ENCODE results near the gene EPB41L4A.
A peak's percentile ranks its signal among the peaks of the same experiment; 100 is the strongest.

The EPB41L4A gene

GRCh38 chr5:112419164-112419985, at the start of gene EPB41L4A (continued):
- TF ChIP-seq ZNF184 (tag by site-specific recombination; IDR thresholded peaks at IDR 0.05) (no peak), ZNF621 (tag by site-specific recombination; IDR thresholded peaks at IDR 0.05) (no peak), YY1 (tag by site-specific recombination; IDR thresholded peaks at IDR 0.05) (no peak), ZNF549 (tag by site-specific recombination; IDR thresholded peaks at IDR 0.05) (no peak), ZNF660 (tag by site-specific recombination; IDR thresholded peaks at IDR 0.05) (peak; percentile 21; the same call in 1 of the 2 replicates), ZNF560 (tag by site-specific recombination; IDR thresholded peaks at IDR 0.05; ENCODE audit: borderline replicate concordance) (no peak), ZNF155 (tag by site-specific recombination; IDR thresholded peaks at IDR 0.05) (no peak), ZSCAN18 (tag by site-specific recombination; IDR thresholded peaks at IDR 0.05) (no peak), GLI4 (tag by site-specific recombination; IDR thresholded peaks at IDR 0.05) (no peak), ZNF561 (tag by site-specific recombination; IDR thresholded peaks at IDR 0.05; ENCODE audit: borderline replicate concordance) (no peak), ZNF843 (tag by site-specific recombination; IDR thresholded peaks at IDR 0.05) (no peak), ZNF600 (tag by site-specific recombination; IDR thresholded peaks at IDR 0.05) (peak; percentile 16), PBX3 (CRISPR knock-in tag; IDR thresholded peaks at IDR 0.05) (no peak), ZNF530 (tag by site-specific recombination; IDR thresholded peaks at IDR 0.05; ENCODE audit: low read depth) (no peak), ZBTB44 (tag by site-specific recombination; IDR thresholded peaks at IDR 0.05) (no peak), ZNF654 (tag by site-specific recombination; IDR thresholded peaks at IDR 0.05; ENCODE audit: low read depth) (no peak), PRDM2 (tag by site-specific recombination; IDR thresholded peaks at IDR 0.05; ENCODE audit: borderline replicate concordance) (no peak), KLF1 (tag by site-specific recombination; IDR thresholded peaks at IDR 0.05) (peak; percentile 95)
- TF ChIP-seq, protein P1, sequence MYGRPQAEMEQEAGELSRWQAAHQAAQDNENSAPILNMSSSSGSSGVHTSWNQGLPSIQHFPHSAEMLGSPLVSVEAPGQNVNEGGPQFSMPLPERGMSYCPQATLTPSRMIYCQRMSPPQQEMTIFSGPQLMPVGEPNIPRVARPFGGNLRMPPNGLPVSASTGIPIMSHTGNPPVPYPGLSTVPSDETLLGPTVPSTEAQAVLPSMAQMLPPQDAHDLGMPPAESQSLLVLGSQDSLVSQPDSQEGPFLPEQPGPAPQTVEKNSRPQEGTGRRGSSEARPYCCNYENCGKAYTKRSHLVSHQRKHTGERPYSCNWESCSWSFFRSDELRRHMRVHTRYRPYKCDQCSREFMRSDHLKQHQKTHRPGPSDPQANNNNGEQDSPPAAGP (tag by site-specific recombination; IDR thresholded peaks at IDR 0.05): peak; percentile 34; the same call in 1 of the 2 replicates
- TF ChIP-seq, protein P2, sequence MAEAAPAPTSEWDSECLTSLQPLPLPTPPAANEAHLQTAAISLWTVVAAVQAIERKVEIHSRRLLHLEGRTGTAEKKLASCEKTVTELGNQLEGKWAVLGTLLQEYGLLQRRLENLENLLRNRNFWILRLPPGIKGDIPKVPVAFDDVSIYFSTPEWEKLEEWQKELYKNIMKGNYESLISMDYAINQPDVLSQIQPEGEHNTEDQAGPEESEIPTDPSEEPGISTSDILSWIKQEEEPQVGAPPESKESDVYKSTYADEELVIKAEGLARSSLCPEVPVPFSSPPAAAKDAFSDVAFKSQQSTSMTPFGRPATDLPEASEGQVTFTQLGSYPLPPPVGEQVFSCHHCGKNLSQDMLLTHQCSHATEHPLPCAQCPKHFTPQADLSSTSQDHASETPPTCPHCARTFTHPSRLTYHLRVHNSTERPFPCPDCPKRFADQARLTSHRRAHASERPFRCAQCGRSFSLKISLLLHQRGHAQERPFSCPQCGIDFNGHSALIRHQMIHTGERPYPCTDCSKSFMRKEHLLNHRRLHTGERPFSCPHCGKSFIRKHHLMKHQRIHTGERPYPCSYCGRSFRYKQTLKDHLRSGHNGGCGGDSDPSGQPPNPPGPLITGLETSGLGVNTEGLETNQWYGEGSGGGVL (tag by site-specific recombination; IDR thresholded peaks at IDR 0.05): peak; percentile 14; the same call in 1 of the 2 replicates

Measured in HEK293 (cell line).